Hematopoietic multipotent progenitor cell treated with erythropoietin and hydrocortisone succinate and interleukin-3 and kit ligand, for 6 days (in vitro differentiated cells): ENCODE data around the gene GK2.

ENCODE experiments used
- DNase-seq: peaks from one replicate; pipeline ENCODE4 v3.0.0-alpha.2; 2015

GK2 gene

DNA sequence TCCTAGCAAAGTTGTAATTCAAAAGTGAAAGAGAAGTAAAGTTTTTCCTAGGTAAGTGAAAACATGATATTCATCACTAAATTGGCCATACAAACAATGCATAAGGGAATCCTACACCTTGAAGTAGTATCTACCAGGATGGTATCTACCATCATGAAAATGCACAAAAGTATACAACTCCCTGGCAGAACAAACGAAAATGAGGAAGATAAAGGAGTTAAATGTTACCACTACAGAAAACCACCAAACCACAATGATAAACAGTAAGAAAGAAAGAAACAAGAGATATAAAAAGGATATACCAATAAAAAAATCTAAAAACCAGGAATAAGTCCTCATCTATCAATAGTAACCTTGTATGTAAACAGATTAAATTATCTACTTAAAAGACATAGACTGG, 26.9 kb downstream of the GK2 start:
- DNase-seq = peak; percentile 24

DNA sequence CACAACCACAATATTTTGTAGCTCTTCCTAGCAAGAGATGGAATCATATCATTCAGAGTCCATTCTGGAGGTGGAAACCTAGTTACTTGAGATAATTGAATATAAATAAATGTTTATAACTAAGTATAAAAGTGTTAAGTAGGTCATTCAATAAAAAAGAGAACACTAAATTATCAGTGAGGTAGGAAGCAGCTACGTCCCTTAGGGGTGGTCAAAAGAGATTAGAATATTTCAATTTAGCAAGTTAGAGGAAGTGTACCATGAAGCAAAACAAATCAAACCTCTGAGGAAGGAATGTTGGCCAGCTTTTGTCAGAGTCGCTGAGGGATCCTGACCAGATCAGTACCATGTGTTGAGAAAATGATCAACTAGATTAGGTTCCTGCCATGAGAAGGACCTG, 38.0 kb downstream of the GK2 start:
- no peak for DNase-seq

DNA sequence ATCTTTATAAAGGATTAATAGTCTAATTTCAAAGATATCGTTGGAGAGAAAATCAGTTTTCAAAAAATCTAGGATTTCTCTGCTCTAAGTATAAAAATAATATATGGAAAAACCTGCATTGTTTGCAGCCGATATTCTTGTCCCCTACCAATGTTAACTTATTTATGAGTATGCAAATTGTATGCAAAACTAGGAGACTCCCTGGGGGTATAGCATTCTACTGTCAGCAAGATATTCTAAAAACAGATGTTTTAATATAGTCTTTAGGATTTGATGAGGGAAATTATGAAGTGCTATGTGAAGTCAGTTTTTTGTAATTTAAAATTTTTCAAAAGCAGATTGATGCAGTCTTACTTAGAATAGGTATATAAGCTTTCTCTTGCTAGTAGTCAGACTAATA, 40.9 kb downstream of the GK2 start:
- no peak for DNase-seq

DNA sequence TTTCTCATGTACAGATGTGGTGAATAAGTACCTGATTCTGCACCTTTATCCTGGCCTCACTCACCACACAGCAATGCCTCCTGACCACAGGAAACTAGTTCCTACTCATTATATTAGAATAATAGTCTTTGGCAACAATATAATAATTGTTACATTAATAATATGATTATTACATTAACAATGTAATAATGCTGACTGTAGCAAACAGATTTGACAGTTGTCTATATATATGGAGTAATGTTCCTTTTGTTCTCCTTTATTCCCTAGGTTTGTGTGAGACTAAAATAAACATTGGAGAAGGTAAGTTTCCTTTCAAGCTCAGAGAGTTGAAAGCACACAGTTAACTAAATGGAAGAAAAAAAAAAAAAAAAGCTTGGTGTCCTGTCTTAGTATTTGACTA, 41.6 kb downstream of the GK2 start:
- DNase-seq = no peak

DNA sequence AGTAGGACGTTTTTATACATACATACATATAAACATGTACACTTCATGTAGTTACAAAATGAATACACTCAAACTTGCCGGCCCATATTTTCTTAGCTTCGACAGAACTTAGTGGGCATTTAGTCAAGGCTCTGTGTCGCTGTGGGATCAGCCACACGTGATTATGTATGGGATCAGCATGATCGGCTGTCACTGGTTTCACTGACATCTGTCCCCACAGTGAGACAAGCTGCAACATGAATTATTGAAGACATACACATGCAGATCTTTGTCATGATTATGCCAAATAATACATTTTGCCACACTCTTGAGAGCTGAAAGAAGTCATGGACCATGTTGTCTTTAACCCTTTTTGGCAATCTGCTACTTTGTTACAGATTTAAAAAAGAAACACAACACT, 44.0 kb downstream of the GK2 start:
- DNase-seq = no peak

DNA sequence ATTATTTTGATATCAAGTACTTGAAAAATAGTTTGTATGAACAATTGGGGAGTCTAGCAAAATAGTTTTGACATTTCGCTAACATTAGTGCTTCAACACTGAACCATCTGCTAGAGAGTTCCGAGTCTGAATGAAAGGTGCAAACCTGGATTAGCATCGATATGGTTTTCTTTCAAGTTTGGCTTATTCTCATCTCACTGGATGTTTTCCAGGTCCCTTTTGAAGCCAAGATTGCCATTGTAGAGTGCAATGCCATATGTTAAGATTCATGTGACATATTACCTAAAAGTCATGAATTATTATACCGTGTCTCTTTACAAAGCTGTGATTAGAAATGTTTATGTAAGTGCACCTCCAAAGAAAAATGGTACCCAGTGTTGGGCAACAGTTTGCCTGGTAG, 45.4 kb downstream of the GK2 start:
- DNase-seq = no peak

DNA sequence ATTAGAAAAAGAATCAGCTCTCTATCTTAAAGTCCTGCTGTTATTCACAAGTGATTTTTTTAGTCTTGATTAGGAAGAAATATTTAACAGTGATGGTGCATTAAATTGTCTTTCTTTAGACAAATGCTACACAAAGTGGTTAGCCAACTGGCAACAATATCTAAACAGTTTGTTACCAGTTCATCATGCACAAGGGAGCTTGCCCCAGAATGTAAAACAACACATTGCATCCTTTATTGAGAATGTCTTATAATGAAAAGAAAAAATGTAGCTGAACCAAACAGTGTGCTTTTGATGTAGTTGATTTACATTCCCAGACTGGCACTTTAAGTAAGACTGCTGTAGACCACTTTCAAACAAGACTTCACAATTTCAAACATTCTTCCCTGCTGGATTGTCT, 48.0 kb downstream of the GK2 start:
- DNase-seq = no peak

DNA sequence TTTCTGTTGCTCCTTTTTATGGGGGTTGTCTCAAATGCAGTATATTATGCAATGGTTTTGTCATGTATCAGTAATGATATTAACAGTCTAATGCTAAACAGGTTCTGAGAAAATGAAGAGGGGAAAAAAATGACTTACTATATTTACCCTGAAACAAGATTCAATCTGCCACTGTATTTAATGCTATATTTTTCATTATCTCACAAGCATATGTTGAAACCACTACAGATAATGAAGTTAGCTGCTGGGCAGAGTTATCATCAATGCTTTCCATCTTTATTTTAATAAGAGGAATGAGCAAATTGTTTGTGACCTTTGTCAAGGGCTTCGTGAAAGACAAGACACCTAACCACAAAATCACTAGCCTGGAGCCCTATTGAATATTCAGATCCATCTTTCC, 49.6 kb downstream of the GK2 start:
- no peak for DNase-seq

DNA sequence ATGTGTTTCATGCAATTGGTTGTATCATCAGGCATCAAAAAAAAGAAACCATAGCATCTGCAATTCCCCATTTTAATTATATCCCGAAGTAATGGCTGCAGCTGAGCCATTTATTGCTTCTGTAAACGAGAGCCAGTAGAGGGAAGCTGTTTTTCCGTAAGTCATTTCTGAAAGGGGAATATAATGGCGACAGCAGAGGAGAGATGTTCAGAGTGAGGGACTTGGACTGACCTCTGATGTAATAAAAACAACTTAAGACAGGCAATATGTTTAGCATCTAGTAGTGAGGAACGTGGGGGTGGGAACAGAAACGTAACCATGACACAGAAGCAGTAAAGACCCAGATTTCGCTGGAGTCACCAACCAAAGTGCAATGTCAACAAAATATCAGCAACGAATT, 50.7 kb downstream of the GK2 start:
- DNase-seq = no peak
